Small intestine (tissue), 7 donors: Measurements from ENCODE around the gene CACNA1F. TPM values are rescaled to one million over a fixed set of nuclear protein-coding genes. Genes with fewer than 3 reads are reported as not detected.

Experiments used
- DNase-seq, 2 donors: peaks; one replicate each; pipeline versions ENCODE4 v3.0.0 to v3.0.0-alpha.2; 2013
- FAIRE-seq: peaks from 2 replicates; lab custom pipeline; 2012; peaks lifted over from hg19 to GRCh38; lab: Jason Lieb, UNC
- H3K27ac ChIP-seq, 3 donors: one replicate each; pipeline ENCODE4 v1.5.1; 2013; ENCODE audit warnings: low read length in 2 of 3, mild to moderate bottlenecking in 2 of 3, control low read depth in 1 of 3, inconsistent platforms in 1 of 3, low read depth in 1 of 3, moderate library complexity in 1 of 3
- H3K27me3 ChIP-seq, 3 donors: one replicate each; pipeline ENCODE4 v1.6.1; 2013; ENCODE audit warnings: low read length in 3 of 3, inconsistent platforms in 1 of 3; ENCODE audit not compliant: control insufficient read depth in 3 of 3, insufficient read depth in 3 of 3
- H3K36me3 ChIP-seq, 3 donors: one replicate each; pipeline ENCODE4 v1.6.1; 2013; ENCODE audit warnings: low read length in 3 of 3, inconsistent platforms in 1 of 3, low read depth in 1 of 3, mild to moderate bottlenecking in 1 of 3, moderate library complexity in 1 of 3; ENCODE audit not compliant: control insufficient read depth in 3 of 3, insufficient read depth in 2 of 3
- H3K4me1 ChIP-seq, 3 donors: one replicate each; pipeline ENCODE4 v1.6.1; 2013; ENCODE audit warnings: low read length in 2 of 3, inconsistent platforms in 1 of 3, low read depth in 1 of 3, mild to moderate bottlenecking in 1 of 3, moderate library complexity in 1 of 3; ENCODE audit not compliant: control insufficient read depth in 3 of 3, insufficient read depth in 2 of 3
- H3K4me3 ChIP-seq, 3 donors: one replicate each; pipeline ENCODE4 v1.5.1; 2013; ENCODE audit warnings: low read length in 3 of 3, control low read depth in 1 of 3, inconsistent platforms in 1 of 3, low read depth in 1 of 3, mild to moderate bottlenecking in 1 of 3, moderate library complexity in 1 of 3
- H3K9me3 ChIP-seq, 2 donors: one replicate each; pipeline ENCODE4 v1.6.1; 2013; ENCODE audit warnings: low read depth in 1 of 2, low read length in 1 of 2; ENCODE audit not compliant: control insufficient read depth in 2 of 2, insufficient read depth in 1 of 2
- WGBS, 3 donors: extraction: QIAGEN DNeasy Blood & Tissue Kit; methylation state at CpG; one replicate each; pipeline ENCODE4 v1.1.7; 2013; 5-methylcytosine and 5-hydroxymethylcytosine counted together
- polyA plus RNA-seq, 4 donors: library from polyadenylated mRNA; stranded (reverse) in 3 of 4; unstranded in 1 of 4; fragments of 200-250 nt in 3 of 4; fragments of 120-200 nt in 1 of 4; gene quantifications; one replicate each; pipeline versions ENCODE4 v1.2.1 to v1.2.3, GENCODE V29; 2013
- donor health status: healthy with polysubstance abuse.
- donor health status: control.
- donor health status: control.
- donor health status: Bipolar disorder and iron deficiency.
- donor health status: healthy.

CACNA1F gene
- polyA plus RNA-seq, 4 donors, result 0.22 to 1.7 (median 0.31) TPM

DNA sequence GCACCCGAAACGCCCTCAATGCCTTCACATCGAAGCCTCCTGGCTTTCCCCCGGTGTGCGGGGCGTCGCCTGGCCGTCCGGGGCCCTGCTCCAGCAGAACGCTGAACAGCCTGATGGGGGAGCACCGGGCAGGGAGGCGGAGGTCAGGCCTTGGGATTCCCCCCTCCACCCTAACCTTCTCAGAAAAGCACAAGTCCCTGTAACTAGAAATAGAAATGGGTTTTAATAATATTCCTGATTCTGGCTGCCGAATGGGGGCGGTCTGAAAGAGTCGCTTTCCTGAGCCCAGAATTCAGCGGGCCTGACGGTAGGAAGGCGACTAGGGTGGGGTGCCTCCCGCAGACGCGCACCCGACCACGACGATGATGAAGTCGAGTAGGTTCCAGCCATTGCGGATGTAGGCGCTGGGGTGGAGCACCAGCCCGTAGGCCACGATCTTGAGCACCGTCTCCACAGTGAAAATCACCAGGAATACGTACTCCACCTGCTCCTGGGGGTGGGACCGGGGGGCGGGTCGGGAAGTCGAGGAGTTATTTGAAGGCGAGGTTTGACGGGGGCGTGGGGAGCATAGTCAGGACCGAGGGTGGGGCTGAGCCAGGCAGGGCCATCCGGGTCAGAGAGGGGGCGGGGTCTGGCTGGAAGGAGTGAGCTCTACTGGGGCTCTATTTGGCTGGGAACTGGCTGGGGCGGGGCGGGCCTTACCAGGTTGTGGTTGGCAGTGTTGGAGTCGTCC is 2.5 kb downstream of the CACNA1F start:
- no peak for FAIRE-seq
- H3K27me3 ChIP-seq, result peaks cover 0 to 4% (median 0%) of the 10 kb centered on the region in 3 donors
- DNase-seq, result peak; percentile 68 to 71
- no peaks in the 10 kb centered on the region for H3K36me3 ChIP-seq
- H3K9me3 ChIP-seq, result no peaks in the 10 kb centered on the region
- H3K27ac ChIP-seq, result peak overlapping the region in 2 of 3 donors; percentile 51 to 88
- WGBS, 3 donors, result 3 to 50% (median 7%) methylated on average over 28 to 44 of the region's 44 CpGs
- H3K4me1 ChIP-seq, result no peaks in the 10 kb centered on the region
- peak overlapping the region; percentile 14 to 40 (median 21) for H3K4me3 ChIP-seq

DNA sequence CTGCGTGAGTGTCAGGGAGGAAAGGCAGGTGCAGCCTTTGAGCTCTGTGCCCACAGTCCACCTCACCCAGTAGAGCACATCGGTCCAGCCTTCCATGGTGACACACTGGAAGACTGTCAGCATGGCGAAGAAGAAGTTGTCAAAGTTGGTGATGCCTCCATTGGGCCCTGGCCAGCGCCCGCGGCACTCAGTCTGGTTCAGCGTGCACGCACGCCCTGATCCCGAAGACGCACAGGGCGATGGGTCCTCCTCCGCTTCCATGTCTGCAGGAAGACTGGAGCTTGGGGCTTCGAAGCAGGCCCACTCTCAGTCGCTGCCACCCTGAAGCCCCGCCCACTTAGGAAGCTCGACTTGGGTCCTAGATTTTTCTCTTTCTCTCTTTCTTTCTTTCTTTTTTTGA is 5.0 kb downstream of the CACNA1F start:
- H3K36me3 ChIP-seq, result no peaks in the 10 kb centered on the region
- no peak overlapping the region for H3K27ac ChIP-seq
- DNase-seq, result no peak
- no peaks in the 10 kb centered on the region for H3K4me1 ChIP-seq
- WGBS, 3 donors, result 89 to 94% (median 91%) methylated on average over 17 of the region's 17 CpGs
- H3K27me3 ChIP-seq, result no peaks in the 10 kb centered on the region
- no peaks in the 10 kb centered on the region for H3K9me3 ChIP-seq
- no peak overlapping the region for H3K4me3 ChIP-seq
- no peak for FAIRE-seq

DNA sequence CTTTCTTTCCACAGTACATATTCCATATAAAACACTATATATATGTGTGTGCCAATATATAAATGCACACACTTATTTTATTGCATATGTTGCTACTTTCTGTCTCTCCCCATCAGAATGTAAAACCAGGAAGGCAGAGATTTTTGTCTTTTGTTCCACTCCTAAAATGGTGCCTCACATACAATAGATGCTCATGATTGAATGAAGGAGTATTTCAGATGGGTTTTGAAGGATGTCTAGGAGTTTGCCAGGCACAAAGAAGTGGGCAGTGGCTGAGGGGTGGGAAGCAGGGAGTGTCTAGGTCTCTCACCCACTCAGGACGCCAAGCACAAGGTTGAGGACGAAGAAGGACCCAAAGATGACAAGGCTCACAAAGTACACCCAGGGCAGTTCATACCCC is 5.4 kb downstream of the CACNA1F start:
- Histone ChIP-seq H3K4me3 (no peak overlapping the region), H3K9me3 (no peaks in the 10 kb centered on the region), H3K27me3 (no peaks in the 10 kb centered on the region), H3K27ac (no peak overlapping the region), H3K4me1 (no peaks in the 10 kb centered on the region), H3K36me3 (no peaks in the 10 kb centered on the region)
- FAIRE-seq (no peak), DNase-seq (no peak)
- 77 to 91% (median 86%) methylated on average over 2 of the region's 2 CpGs for WGBS, 3 donors

DNA sequence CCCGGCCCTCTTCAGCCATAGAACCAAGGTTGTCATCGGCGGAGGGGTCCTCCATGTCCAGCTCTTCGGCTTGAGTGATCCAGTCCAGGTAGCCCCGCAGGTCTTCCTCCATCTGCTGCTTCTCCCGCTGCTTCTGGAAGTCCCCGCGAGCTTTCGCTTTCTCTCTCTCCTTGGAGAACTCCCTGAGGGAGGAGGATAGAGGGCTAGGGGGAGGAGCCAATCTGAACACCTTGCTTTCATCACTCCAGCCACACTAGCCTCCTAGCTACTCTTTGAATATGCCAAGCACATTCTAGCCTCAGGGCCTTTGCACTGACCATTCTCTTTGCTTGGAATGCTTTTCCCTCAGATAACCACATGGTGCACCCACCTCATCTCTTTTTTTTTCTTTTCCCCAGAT is 6.2 kb downstream of the CACNA1F start:
- WGBS, 3 donors, result 38 to 81% (median 59%) methylated on average over 5 to 9 of the region's 9 CpGs
- no peak overlapping the region for H3K27ac ChIP-seq
- H3K4me1 ChIP-seq, result no peaks in the 10 kb centered on the region
- no peaks in the 10 kb centered on the region for H3K36me3 ChIP-seq
- H3K9me3 ChIP-seq, result no peaks in the 10 kb centered on the region
- H3K4me3 ChIP-seq, result peak overlapping the region in 1 of 3 donors; percentile 22
- DNase-seq (peak in 1 of 2 donors; percentile 63), FAIRE-seq (no peak)
- no peaks in the 10 kb centered on the region for H3K27me3 ChIP-seq

DNA sequence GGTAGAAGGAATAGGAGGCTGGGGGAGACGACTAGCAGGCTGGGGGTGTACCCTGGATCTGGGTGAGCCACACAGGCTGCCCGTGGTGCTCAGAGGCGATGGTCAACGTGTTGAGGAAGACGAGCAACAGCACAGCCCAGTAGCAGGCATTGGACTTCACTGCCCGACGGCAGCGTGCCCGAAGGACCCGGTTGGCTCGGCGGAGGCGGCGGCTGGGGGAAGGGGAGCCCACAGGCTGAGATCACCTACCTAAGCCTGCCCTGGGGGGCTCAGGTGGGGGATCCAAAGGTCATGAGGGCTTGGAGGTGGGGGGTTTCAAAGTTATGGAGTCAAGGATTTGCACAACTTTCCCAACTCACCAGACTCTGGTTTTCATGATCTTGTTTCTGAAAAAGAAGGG is 7.3 kb downstream of the CACNA1F start:
- WGBS, 3 donors, result 71 to 76% (median 75%) methylated on average over 14 of the region's 14 CpGs
- no peaks in the 10 kb centered on the region for H3K36me3 ChIP-seq
- no peak overlapping the region for H3K4me3 ChIP-seq
- no peaks in the 10 kb centered on the region for H3K27me3 ChIP-seq
- no peak for FAIRE-seq
- H3K27ac ChIP-seq, result no peak overlapping the region
- DNase-seq, result no peak
- no peaks in the 10 kb centered on the region for H3K9me3 ChIP-seq
- no peaks in the 10 kb centered on the region for H3K4me1 ChIP-seq

DNA sequence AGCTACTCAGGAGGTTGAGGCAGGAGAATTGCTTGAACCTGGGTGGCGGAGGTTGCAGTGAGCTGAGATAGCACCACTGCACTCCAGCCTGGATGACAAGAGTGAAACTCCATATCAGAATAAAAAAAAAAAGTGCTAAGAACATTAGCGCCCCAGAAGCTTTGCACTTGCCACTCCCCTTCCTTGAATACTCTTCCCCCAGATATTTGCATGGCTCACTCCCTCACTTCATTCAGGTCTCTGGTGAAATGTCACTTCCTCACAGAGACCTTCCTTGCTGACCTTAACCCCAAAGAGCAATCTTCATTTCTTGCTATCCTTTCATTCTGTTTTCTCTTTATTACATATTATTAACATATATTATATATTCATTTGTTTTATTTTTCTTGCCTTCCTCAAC is 11.3 kb downstream of the CACNA1F start:
- WGBS, 3 donors, result 36 to 62% (median 59%) methylated on average over 2 of the region's 2 CpGs
- Histone ChIP-seq H3K36me3 (no peaks in the 10 kb centered on the region), H3K27me3 (no peaks in the 10 kb centered on the region), H3K9me3 (no peaks in the 10 kb centered on the region), H3K4me1 (no peaks in the 10 kb centered on the region), H3K27ac (no peak overlapping the region), H3K4me3 (no peak overlapping the region)
- DNase-seq (no peak), FAIRE-seq (no peak)

DNA sequence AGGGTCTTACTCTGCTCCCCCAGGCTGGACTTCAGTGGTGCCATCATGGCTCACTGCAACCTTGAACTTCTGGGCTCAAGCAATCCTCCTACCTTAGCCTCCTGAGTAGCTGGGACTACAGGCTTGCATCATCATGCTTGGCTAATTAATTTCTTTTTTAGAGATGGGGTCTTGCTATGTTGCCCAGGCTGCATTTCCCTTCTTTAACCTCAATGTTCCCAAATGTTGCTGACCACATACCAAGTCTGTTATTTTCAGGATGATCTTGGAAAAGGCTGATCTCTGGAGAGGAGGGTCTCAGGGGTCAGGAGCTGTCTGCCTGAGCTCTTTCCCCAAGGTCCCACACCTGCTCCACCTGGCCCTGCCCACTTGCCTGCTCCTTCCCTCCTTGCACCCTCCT is 13.0 kb downstream of the CACNA1F start:
- no peaks in the 10 kb centered on the region for H3K4me1 ChIP-seq
- no peak overlapping the region for H3K4me3 ChIP-seq
- H3K27me3 ChIP-seq, result peaks cover 0 to 3% (median 0%) of the 10 kb centered on the region in 3 donors
- no peak overlapping the region for H3K27ac ChIP-seq
- no peaks in the 10 kb centered on the region for H3K9me3 ChIP-seq
- H3K36me3 ChIP-seq, result no peaks in the 10 kb centered on the region
- DNase-seq, result no peak
- FAIRE-seq, result no peak

DNA sequence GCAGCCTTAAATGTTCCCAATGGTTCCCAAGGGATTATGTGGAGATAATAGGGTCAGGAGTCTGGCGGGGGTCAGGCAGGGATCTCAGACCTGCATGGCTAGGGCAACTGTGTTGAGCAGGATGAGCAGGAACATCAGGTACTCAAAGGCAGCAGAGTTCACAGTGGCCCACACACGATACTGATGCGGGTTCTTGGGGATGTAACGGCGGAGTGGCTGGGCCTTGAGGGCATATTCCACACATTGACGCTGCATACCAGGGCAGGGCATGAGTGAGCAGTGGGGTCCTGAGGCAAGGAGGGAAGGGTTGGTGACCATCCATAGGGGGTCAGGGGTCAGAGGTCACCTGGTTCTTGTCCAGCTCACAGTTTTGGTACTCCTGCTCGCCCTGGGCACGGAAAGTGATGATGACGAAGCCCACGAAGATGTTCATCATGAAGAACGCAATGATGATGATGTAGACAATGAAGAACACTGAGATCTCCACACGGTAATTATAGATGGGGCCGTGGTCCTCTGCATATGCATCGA is 18.1 kb downstream of the CACNA1F start:
- WGBS, 3 donors, result 77 to 87% (median 86%) methylated on average over 13 to 14 of the region's 14 CpGs
- Histone ChIP-seq H3K27me3 (peaks cover 0 to 5% (median 0%) of the 10 kb centered on the region in 3 donors), H3K4me1 (no peaks in the 10 kb centered on the region), H3K4me3 (no peak overlapping the region), H3K9me3 (no peaks in the 10 kb centered on the region), H3K36me3 (no peaks in the 10 kb centered on the region), H3K27ac (no peak overlapping the region)
- FAIRE-seq (no peak), DNase-seq (no peak)
